ENCODE measurements around the gene KIAA1958.

DNA sequence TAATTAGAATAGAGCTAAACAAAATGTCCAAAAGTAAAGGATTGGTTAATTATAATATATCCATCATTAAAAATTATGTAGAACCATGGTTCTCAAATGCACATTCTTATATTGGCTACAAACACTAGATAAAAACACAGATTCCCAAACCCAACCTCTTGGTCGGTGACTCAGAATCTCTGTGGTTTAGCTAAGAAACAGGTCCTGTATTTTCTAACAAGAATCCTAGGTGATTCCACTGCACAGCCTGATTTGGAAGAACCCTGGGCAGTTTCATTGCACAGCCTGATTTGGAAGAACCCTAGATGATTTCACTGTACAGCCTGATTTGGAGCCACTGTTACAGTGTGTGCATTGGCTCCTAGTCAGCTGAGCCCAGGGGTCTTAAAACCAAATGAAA, 67.9 kb downstream of the KIAA1958 start:
- TF ChIP-seq, protein P1, sequence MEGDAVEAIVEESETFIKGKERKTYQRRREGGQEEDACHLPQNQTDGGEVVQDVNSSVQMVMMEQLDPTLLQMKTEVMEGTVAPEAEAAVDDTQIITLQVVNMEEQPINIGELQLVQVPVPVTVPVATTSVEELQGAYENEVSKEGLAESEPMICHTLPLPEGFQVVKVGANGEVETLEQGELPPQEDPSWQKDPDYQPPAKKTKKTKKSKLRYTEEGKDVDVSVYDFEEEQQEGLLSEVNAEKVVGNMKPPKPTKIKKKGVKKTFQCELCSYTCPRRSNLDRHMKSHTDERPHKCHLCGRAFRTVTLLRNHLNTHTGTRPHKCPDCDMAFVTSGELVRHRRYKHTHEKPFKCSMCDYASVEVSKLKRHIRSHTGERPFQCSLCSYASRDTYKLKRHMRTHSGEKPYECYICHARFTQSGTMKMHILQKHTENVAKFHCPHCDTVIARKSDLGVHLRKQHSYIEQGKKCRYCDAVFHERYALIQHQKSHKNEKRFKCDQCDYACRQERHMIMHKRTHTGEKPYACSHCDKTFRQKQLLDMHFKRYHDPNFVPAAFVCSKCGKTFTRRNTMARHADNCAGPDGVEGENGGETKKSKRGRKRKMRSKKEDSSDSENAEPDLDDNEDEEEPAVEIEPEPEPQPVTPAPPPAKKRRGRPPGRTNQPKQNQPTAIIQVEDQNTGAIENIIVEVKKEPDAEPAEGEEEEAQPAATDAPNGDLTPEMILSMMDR (IDR thresholded peaks at IDR 0.05): no peak
- TF ChIP-seq POLR2A (IDR thresholded peaks at IDR 0.05): no peak

All from body of pancreas (tissue), 4 donors.